ENCODE results near the gene CHMP4A. TPM values are rescaled to one million over a fixed set of nuclear protein-coding genes. Genes with fewer than 3 reads are reported as not detected.

Gene CHMP4A
- total RNA-seq, 2 donors from 2014 or later = 62.8 to 69.8 TPM

- H3K36me3 Mint-ChIP-seq (ENCODE audit: low read depth) = peaks cover 63% of the 10 kb centered on the region
- peak overlapping the region; percentile 84 for H3K4me3 Mint-ChIP-seq
- H3K4me1 Mint-ChIP-seq = peaks cover 15% of the 10 kb centered on the region
- ATAC-seq (replicated peaks) = no peak
- peak overlapping the region; percentile 77 for H3K27ac Mint-ChIP-seq
- H3K9me3 Mint-ChIP-seq = no peaks in the 10 kb centered on the region
- H3K27me3 Mint-ChIP-seq = no peaks in the 10 kb centered on the region
Measured at GRCh38 chr14:24186831-24187538, 26.3 kb downstream of the CHMP4A start.

GRCh38 chr14:24185741-24186140 is 27.5 kb downstream of the CHMP4A start:
- Mint-ChIP-seq H3K4me3 (no peak overlapping the region), H3K36me3 (ENCODE audit: low read depth) (peaks cover 61% of the 10 kb centered on the region), H3K4me1 (peaks cover 15% of the 10 kb centered on the region), H3K9me3 (no peaks in the 10 kb centered on the region), H3K27ac (no peak overlapping the region), H3K27me3 (no peaks in the 10 kb centered on the region)
- no peak for ATAC-seq (replicated peaks)

- Mint-ChIP-seq H3K27me3 (no peaks in the 10 kb centered on the region), H3K4me3 (no peak overlapping the region), H3K36me3 (ENCODE audit: low read depth) (peaks cover 62% of the 10 kb centered on the region), H3K9me3 (no peaks in the 10 kb centered on the region), H3K4me1 (peaks cover 12% of the 10 kb centered on the region), H3K27ac (no peak overlapping the region)
- ATAC-seq (replicated peaks) = no peak
Measured at GRCh38 chr14:24185026-24185425, 28.3 kb downstream of the CHMP4A start.

- peaks cover 66% of the 10 kb centered on the region for H3K36me3 Mint-ChIP-seq (ENCODE audit: low read depth)
- no peaks in the 10 kb centered on the region for H3K9me3 Mint-ChIP-seq
- no peaks in the 10 kb centered on the region for H3K27me3 Mint-ChIP-seq
- H3K4me3 Mint-ChIP-seq = no peak overlapping the region
- H3K27ac Mint-ChIP-seq = no peak overlapping the region
- H3K4me1 Mint-ChIP-seq = peaks cover 9% of the 10 kb centered on the region
- ATAC-seq (replicated peaks) = no peak
Measured at GRCh38 chr14:24184104-24184970, 29.0 kb downstream of the CHMP4A start.

- Mint-ChIP-seq H3K9me3 (no peaks in the 10 kb centered on the region), H3K4me3 (no peak overlapping the region), H3K36me3 (ENCODE audit: low read depth) (peaks cover 76% of the 10 kb centered on the region), H3K27ac (peak overlapping the region; percentile 41), H3K27me3 (no peaks in the 10 kb centered on the region), H3K4me1 (peaks cover 5% of the 10 kb centered on the region)
- ATAC-seq (replicated peaks) = no peak
Measured at GRCh38 chr14:24183014-24183481, 30.2 kb downstream of the CHMP4A start.

- Mint-ChIP-seq H3K4me3 (no peak overlapping the region), H3K27ac (no peak overlapping the region), H3K9me3 (no peaks in the 10 kb centered on the region), H3K27me3 (no peaks in the 10 kb centered on the region), H3K4me1 (peaks cover 4% of the 10 kb centered on the region), H3K36me3 (ENCODE audit: low read depth) (peaks cover 82% of the 10 kb centered on the region)
- no peak for ATAC-seq (replicated peaks)
Measured at GRCh38 chr14:24182110-24182882, 31.0 kb downstream of the CHMP4A start.

GRCh38 chr14:24181371-24182077 is 31.8 kb downstream of the CHMP4A start:
- no peaks in the 10 kb centered on the region for H3K27me3 Mint-ChIP-seq
- peak; percentile 8 for ATAC-seq (replicated peaks)
- H3K9me3 Mint-ChIP-seq = no peaks in the 10 kb centered on the region
- H3K4me3 Mint-ChIP-seq = no peak overlapping the region
- no peak overlapping the region for H3K27ac Mint-ChIP-seq
- H3K36me3 Mint-ChIP-seq (ENCODE audit: low read depth) = peaks cover 85% of the 10 kb centered on the region
- H3K4me1 Mint-ChIP-seq = no peaks in the 10 kb centered on the region

GRCh38 chr14:24179961-24180796 is 33.1 kb downstream of the CHMP4A start:
- Mint-ChIP-seq H3K27ac (peak overlapping the region; percentile 5), H3K27me3 (no peaks in the 10 kb centered on the region), H3K4me1 (no peaks in the 10 kb centered on the region), H3K9me3 (no peaks in the 10 kb centered on the region), H3K4me3 (no peak overlapping the region), H3K36me3 (ENCODE audit: low read depth) (peaks cover 85% of the 10 kb centered on the region)
- no peak for ATAC-seq (replicated peaks)

- Mint-ChIP-seq H3K4me1 (no peaks in the 10 kb centered on the region), H3K36me3 (ENCODE audit: low read depth) (peaks cover 86% of the 10 kb centered on the region), H3K27me3 (no peaks in the 10 kb centered on the region), H3K27ac (peak overlapping the region; percentile 5), H3K9me3 (no peaks in the 10 kb centered on the region), H3K4me3 (no peak overlapping the region)
- ATAC-seq (replicated peaks) = no peak
Measured at GRCh38 chr14:24179294-24179960, 33.9 kb downstream of the CHMP4A start.

GRCh38 chr14:24178399-24179178 is 34.7 kb downstream of the CHMP4A start:
- peaks cover 90% of the 10 kb centered on the region for H3K36me3 Mint-ChIP-seq (ENCODE audit: low read depth)
- H3K9me3 Mint-ChIP-seq = no peaks in the 10 kb centered on the region
- no peaks in the 10 kb centered on the region for H3K4me1 Mint-ChIP-seq
- no peak overlapping the region for H3K4me3 Mint-ChIP-seq
- peak overlapping the region; percentile 5 for H3K27ac Mint-ChIP-seq
- no peak for ATAC-seq (replicated peaks)
- H3K27me3 Mint-ChIP-seq = no peaks in the 10 kb centered on the region

- no peak for ATAC-seq (replicated peaks)
- Mint-ChIP-seq H3K36me3 (ENCODE audit: low read depth) (peaks cover 90% of the 10 kb centered on the region), H3K9me3 (no peaks in the 10 kb centered on the region), H3K4me3 (no peak overlapping the region), H3K4me1 (no peaks in the 10 kb centered on the region), H3K27me3 (no peaks in the 10 kb centered on the region), H3K27ac (no peak overlapping the region)
Measured at GRCh38 chr14:24177891-24178290, 35.4 kb downstream of the CHMP4A start.

- Mint-ChIP-seq H3K36me3 (ENCODE audit: low read depth) (peaks cover 87% of the 10 kb centered on the region), H3K27me3 (no peaks in the 10 kb centered on the region), H3K9me3 (no peaks in the 10 kb centered on the region), H3K4me1 (no peaks in the 10 kb centered on the region), H3K27ac (peak overlapping the region; percentile 59), H3K4me3 (no peak overlapping the region)
- no peak for ATAC-seq (replicated peaks)
Measured at GRCh38 chr14:24177041-24177825, 36.1 kb downstream of the CHMP4A start.

Data from activated T-helper 17 cell treated with anti-CD3 and anti-CD28 coated beads, Interleukin-2, amount 50 U/mL, for 72 hours (primary cell).